DMS79 (cell line): Measurements from ENCODE around the gene FEM1B.

Experiments
- DNase-seq: peaks from one replicate; lab custom pipeline; 2025; lab: John Stamatoyannopoulos, UW

The FEM1B gene

GRCh38 chr15:68259883-68260282 lies 17.7 kb upstream of the FEM1B start:
- DNase-seq = no peak

GRCh38 chr15:68261241-68261640 lies 16.3 kb upstream of the FEM1B start:
- no peak for DNase-seq

- DNase-seq = no peak
These were observed 15.6 kb upstream of the FEM1B start for GRCh38 chr15:68261980-68262379.

GRCh38 chr15:68262514-68263356 lies 14.8 kb upstream of the FEM1B start:
- DNase-seq = no peak

- DNase-seq = no peak
These were observed 13.3 kb upstream of the FEM1B start for GRCh38 chr15:68264282-68264681.

- no peak for DNase-seq
These were observed 12.5 kb upstream of the FEM1B start for GRCh38 chr15:68265081-68265480.

- no peak for DNase-seq
These were observed 11.9 kb upstream of the FEM1B start for GRCh38 chr15:68265674-68266073.

- DNase-seq = no peak
These were observed 9.1 kb upstream of the FEM1B start for GRCh38 chr15:68268405-68268804.

- no peak for DNase-seq
These were observed 5.6 kb upstream of the FEM1B start for GRCh38 chr15:68271854-68272471.

GRCh38 chr15:68272721-68273271 lies 4.7 kb upstream of the FEM1B start:
- no peak for DNase-seq

- DNase-seq = no peak
These were observed 3.2 kb upstream of the FEM1B start for GRCh38 chr15:68274201-68274848.

- no peak for DNase-seq
These were observed 2.3 kb upstream of the FEM1B start for GRCh38 chr15:68275165-68275746.

- no peak for DNase-seq
These were observed 877 bp upstream of the FEM1B start for GRCh38 chr15:68276668-68277067.

GRCh38 chr15:68277131-68277602 lies 378 bp upstream of the FEM1B start:
- DNase-seq = peak; percentile 25

GRCh38 chr15:68278345-68278594 lies 725 bp downstream of the FEM1B start:
- no peak for DNase-seq

GRCh38 chr15:68278595-68279405 lies 1.3 kb downstream of the FEM1B start:
- DNase-seq = no peak

- no peak for DNase-seq
These were observed 2.5 kb downstream of the FEM1B start for GRCh38 chr15:68279779-68280753.

GRCh38 chr15:68281008-68281407 lies 3.5 kb downstream of the FEM1B start:
- DNase-seq = no peak

- DNase-seq = no peak
These were observed 5.9 kb downstream of the FEM1B start for GRCh38 chr15:68283401-68283800.

- no peak for DNase-seq
These were observed 7.2 kb downstream of the FEM1B start for GRCh38 chr15:68284616-68285258.
